ENCODE results near the gene PPFIA3. TPM values are rescaled to one million over a fixed set of nuclear protein-coding genes. Genes with fewer than 3 reads are reported as not detected.

The PPFIA3 gene
- polyA plus RNA-seq (ENCODE audit: insufficient read depth in 1 of 5, insufficient read length in 5 of 5, low replicate concordance in 1 of 5), result 10 to 100 TPM in 1 of 5 donors, 1 to 10 TPM in 4; 4.7 to 10.4 (median 7.1) TPM
- long read RNA-seq, donor 1, partial matches to known transcripts, result 0 of 2 reads
- long read RNA-seq, donor 1, other reads (novel, unspliced or antisense), result 0 of 2 reads
- long read RNA-seq, donor 2, result 0 reads
- long read RNA-seq, donor 3, partial matches to known transcripts, result 0 of 2 reads
- long read RNA-seq, donor 3, other reads (novel, unspliced or antisense), result 0 of 2 reads
- long read RNA-seq, donor 4, partial matches to known transcripts, result 0 of 1 reads
- long read RNA-seq, donor 4, other reads (novel, unspliced or antisense), result 0 of 1 reads
- long read RNA-seq, donor 5, partial matches to known transcripts, result 0 of 1 reads
- long read RNA-seq, donor 5, other reads (novel, unspliced or antisense), result 0 of 1 reads
- long read RNA-seq, donor 6, partial matches to known transcripts, result 0 of 3 reads
- long read RNA-seq, donor 6, other reads (novel, unspliced or antisense), result 0 of 3 reads
- long read RNA-seq, donor 7, partial matches to known transcripts, result 0 of 2 reads
- long read RNA-seq, donor 7, other reads (novel, unspliced or antisense), result 0 of 2 reads
- long read RNA-seq, donor 8, partial matches to known transcripts, result 0 of 1 reads
- long read RNA-seq, donor 8, other reads (novel, unspliced or antisense), result 0 of 1 reads

DNA sequence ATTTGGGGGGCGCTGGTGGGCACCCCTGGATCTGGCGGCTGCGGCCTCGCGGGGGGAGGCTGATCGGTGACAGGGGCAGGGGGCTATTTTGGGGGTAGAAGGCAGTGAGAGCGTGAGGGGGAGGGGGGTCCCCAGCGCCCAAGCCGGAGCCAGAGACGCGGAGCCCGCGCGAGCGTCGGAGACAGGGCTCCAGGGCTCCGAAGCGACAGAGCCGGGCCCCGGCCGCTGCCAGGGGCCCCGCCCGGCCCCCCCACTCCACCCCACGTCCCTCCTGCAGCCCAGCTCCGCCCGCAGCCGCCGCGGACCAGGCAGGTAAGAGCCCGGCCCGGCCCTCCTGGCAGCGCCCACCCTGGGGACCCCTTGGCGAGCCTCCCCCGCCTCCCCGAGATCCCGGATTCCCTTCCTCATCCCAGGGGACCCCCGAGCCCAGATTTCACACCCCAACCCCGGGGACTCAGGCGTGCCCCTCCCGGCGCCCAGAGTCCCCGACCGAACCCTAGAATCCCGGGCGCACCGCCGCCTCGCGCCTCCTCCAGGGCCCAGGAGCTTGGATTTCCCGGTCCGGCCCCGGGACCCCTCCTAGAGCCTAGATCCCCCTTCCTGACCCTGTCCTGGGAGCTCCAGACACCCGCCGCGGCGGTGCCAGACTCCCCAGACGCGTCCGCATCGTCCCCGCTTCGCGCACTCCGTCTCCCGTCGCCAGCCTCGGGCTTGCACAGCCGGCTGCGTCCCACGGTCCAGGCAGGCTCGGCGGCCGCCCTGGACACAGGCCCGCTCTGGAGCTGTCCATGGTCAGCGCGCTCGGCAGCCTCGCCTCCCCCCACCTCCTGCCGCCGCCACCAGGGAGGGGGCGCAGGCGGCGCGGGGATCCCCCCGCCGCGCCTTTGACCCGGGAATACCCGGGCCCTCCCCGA, at the start of gene PPFIA3:
Gene PPFIA3, plus strand, starts transcription at position 134 of the 914 bp plus-strand sequence. CDS start 8,330 bp downstream, outside the sequence.
- DNase-seq, result peak in 1 of 2 donors; percentile 57

DNA sequence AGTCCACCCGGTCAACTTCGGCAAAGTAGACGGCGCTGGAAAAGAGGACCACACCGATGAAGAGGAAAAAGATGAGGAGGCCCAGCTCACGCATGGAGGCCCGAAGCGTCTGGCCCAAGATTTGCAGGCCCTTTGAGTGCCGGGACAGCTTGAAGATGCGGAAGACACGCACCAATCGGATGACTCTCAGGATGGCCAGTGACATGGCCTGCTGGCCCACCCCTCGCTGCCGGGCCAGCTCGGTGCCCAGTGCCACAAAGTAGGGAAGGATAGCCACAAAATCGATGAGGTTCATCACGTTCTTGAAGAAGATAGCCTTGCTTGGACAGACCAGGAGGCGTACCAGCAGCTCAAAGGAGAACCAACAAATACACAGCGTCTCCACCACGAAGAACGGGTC, 48.9 kb upstream of the PPFIA3 start:
- no peak for DNase-seq

DNA sequence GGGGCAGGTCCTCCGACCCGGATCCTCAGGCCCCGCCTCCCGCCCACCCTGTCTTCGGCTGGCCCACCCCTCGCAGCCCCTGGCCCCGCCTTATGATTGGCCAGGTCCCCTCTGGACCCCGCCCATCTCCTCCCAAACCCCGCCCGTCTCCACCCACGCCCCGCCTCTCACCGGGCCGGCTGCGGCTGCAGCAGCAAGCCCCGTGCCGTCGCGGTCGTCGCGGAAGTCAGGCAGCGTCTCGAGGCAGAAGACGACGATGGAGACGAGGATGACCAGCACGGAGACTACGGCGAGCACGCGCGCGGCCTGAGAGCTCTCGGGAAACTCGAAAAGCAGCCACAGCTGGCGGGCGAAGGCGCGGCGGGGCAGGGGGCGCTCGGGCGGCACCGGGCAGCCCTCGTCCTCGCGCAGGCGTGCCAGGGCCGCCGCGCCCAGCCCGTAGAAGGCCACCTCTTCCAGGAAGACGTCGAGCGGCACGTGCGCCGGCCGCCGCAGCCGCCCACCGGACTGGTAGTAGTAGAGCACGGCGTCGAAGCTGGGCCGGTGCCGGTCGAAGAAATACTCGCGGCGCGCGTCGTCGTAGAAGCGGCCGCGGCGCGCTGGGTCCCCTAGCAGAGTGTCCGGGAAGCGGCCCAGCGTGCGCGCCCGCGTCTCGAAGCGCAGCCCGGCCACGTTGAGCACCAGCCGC, 47.3 kb upstream of the PPFIA3 start:
- no peak for DNase-seq

DNA sequence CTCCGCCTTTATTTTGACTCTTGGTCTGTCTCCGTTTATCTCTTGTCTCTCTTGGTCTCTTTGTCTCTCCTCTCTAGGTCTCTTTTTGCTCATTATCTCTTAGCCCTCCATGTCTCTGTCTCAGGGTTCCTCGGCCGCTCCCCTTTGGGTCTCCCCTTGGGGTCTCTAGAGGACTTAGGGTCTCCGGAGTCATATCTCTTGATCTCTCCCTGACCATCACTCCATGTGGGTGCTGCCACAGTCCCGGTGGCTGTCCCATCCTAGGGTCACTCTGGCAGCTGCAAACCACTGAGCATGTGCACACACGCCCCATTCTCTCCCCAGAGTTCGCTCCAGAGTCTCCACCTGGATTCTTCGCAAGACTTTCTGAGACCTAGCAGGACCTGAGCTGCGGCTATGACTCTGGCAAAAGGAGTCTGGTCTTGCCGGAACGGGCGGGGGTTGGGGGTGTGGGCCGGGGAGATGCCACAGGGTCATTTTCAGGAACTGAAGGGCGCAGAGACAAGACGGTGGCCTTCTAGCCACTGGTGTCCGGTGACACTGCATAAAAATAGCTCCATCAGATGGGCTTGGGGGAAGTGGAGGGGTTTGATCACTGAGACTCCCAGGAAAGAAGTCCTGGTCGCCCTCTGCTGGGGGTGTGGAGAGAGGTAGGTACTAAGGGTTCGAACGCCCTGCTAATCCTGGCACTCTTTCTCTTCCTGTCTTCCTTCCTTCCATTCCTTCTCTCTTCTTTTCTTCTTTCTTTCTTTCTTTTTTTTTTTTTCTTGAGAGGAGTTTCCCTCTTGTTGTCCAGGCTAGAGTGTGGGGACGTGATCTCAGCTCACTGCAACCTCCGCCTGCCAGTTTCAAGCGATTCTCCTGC, 45.6 kb upstream of the PPFIA3 start:
- no peak for DNase-seq

DNA sequence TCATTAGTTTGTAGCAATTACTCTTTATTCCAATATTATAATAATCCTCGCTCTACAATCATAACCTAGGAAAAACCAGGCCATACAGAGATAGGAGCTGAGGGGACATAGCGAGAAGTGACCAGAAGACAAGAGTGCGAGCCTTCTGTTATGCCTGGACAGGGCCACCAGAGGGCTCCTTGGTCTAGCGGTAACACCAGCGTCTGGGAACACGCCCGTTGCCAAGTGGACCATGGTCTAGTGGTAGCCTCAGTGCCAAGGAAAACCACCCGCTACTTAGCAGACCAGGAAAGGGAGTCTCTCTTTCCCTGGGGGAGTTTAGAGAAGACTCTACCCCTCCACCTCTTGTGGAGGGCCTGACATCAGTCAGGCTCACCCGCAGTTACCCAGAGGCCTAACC, 44.5 kb upstream of the PPFIA3 start:
- peak in 1 of 2 donors; percentile 31 for DNase-seq

DNA sequence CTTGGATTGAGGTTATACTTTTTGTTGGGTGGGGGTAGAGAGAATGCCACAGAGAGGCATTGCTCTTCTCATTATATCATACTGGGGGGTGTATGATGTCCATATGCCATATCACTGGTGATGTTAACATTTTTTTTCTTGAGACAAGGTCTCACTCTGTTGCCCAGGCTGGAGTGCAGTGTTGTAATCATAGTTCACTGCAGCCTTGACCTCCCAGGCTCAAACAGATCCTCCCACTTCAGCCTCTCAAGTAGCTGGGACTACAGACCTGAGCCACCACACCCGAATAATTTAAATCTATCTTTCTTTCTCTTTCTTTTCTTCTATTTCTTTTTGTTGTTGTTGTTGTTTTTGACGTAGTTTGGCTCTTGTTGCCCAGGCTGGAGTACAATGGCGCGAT, 39.0 kb upstream of the PPFIA3 start:
- DNase-seq, result no peak

DNA sequence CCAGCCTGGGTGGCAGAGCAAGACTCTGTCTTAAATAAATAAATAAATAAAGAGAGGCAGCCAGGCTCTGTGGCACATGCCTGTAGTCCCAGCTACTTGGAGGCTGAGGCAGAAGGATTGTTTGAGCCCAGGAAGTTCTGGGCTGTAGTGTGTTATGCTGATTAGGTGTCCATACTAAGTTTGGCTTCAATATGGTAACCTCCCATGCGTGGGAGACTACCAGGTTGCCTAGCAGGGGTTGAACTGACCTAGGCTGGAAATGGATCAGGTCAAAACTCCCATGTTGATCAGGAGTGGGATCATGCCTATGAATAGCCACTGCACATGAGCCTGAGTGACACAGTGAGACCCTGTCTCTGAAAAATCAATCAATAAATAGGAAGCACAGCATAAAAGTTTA, 38.1 kb upstream of the PPFIA3 start:
- no peak for DNase-seq

DNA sequence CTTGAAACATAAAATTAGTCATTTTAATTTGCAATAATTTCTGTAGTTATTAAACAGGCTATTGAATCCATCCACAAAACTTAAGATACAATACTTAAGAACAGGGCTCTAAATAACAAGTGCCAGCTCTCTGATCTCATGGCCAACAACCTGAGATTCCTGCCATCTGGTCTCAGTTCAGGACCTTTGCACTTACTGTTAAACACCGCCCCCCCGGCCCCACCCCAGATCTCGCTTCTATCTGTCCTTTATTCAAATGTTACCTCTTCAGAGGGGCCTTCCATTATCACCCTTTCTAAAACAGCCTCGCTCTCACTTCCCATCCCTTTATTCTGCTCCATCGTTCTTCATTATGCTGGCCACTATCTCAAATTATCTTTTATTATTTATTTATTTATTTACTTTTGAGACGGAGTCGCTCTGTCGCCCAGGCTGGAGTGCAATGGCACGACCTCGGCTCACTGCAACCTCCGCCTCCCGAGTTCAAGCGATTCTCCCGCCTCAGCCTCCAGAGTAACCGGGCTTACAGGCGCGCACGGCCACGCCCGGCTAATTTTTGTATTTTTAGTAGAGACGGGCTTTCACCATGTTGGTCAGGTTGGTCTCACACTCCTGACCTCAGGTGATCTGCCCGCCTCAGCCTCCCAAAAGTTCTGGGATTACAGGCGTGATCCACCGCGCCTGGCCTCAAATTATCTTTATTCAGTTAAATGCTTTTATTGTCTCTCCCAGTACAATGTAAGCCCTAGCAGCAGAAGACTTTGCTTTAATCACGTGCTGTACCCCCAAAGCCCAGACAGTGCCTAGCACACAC, 34.9 kb upstream of the PPFIA3 start:
- DNase-seq, result no peak

DNA sequence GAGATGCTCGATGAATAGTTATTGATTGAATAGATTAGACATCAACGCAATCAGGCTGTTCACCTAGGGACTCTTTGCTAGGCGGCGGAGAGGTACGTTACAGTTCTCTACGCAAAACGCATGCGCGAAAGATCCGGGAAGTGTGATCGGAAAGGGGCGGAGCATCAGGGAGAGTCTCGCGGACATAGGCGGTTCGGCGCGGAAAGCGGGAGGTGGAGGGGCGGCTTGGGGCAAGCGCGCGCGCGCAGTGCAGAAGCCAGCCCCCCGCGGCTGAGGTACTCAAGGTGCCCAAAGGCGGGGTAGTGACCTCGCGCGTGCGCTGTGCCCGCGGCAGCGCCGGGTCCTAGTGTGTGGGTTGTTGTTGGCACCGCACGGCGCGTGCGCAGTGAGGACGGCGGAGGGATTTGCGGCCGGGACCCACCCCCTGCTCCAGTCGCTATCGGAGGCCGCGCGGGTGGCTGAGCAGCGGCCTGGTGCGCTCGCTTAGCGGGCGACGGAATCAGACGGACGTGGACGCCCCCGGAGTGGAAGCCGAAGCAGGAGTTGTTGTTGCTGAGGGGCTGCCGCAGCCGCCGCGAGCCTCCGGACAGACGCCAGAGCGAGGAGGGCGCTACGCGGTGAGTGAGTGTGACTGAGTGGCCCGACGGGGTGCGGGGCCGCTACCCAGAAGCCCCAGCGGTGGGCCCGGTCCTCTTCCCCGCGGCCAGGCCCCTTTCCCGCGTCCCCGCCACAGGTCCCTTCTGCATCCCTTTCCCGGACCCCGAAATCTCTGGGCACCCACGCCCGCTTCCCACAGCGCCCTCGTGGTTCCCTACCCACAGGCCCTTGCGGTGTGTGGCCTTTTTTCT, 34.1 kb upstream of the PPFIA3 start, which contains the start of gene SNRNP70:
Gene SNRNP70, plus strand, starts transcription at position 432 of the 848 bp plus-strand sequence. CDS start 964 bp downstream, outside the sequence.
- DNase-seq, result peak; percentile 99 to 100

DNA sequence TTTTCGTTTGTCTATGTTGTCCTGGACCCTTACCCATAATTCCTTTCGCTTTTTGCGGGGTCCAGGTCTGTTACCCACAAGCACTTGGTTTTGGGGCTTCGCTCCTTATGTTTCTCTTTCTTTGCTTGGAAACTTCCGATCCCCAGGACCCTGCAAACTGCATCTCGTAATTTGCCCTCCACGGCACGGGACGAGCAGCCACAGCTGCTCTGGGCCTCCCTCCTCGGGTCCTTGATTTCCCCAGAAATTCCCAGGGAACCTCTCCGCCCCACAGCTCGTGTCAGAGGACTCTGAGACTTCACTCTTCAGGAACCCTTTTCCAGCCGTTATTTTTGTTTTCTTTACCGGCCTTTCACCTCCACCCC, 33.5 kb upstream of the PPFIA3 start:
- DNase-seq, result no peak

DNA sequence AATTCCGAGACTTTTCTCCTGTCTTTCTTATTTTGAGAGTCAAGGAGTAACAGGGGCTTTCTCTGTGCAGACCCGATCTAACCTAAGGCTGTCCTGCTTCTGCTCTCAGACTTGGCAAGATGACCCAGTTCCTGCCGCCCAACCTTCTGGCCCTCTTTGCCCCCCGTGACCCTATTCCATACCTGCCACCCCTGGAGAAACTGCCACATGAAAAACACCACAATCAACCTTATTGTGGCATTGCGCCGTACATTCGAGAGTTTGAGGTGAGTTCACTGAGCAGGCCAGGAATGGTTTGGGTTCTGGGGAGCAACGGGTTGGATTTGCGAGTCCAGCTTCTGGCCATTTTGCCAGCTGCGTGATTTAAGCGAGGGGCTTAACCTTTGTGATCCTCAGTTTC, 33.0 kb upstream of the PPFIA3 start:
- no peak for DNase-seq

DNA sequence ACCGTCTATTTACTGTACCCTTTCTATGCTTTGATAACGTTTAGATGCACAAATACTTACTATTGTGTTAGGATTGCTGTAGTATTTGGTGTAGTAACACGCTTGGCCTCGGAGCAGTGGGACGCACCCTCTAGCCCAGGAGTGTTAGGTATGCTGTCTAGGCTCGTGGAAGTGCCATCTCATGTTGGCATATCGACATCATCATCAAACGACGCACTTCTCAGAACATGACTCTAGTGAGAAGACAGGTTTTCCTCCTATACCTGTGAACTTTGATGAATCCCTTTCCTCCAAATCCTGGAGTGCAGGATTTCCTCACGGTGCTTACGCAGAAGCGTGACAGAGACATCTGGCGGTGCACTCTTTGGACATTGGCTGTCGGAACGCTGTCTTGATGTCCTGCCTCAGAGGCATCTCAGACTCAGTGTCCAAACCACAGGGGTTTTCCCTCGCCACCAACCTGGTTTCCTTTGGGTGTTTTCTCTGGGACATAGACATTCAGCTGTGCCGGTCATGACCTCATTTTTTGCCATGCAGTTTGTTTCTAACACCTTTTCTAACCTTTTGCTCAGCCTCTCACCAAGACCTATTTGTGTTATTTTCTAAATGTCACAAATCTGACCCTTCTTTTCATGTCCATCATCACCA, 27.8 kb upstream of the PPFIA3 start:
- no peak for DNase-seq

DNA sequence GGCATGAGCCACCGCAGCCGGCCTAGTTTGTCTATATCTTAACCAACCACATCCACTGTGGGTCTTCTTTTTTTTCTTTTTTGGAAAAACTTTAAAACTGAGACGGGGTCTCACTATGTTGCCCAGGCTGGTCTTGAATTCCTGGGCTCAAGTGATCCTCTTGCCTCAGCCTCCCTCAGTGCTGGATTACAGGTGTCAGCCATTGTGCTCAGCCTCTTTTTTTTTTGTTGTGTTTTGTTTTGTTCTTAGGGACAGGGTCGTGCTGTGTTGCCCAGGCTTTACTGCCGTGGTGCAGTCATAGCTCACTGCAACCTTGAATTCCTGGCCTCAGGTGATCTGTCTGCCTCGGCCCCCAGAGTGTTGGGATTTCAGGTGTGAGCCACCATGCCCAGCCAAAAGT, 26.7 kb upstream of the PPFIA3 start:
- DNase-seq, result no peak

DNA sequence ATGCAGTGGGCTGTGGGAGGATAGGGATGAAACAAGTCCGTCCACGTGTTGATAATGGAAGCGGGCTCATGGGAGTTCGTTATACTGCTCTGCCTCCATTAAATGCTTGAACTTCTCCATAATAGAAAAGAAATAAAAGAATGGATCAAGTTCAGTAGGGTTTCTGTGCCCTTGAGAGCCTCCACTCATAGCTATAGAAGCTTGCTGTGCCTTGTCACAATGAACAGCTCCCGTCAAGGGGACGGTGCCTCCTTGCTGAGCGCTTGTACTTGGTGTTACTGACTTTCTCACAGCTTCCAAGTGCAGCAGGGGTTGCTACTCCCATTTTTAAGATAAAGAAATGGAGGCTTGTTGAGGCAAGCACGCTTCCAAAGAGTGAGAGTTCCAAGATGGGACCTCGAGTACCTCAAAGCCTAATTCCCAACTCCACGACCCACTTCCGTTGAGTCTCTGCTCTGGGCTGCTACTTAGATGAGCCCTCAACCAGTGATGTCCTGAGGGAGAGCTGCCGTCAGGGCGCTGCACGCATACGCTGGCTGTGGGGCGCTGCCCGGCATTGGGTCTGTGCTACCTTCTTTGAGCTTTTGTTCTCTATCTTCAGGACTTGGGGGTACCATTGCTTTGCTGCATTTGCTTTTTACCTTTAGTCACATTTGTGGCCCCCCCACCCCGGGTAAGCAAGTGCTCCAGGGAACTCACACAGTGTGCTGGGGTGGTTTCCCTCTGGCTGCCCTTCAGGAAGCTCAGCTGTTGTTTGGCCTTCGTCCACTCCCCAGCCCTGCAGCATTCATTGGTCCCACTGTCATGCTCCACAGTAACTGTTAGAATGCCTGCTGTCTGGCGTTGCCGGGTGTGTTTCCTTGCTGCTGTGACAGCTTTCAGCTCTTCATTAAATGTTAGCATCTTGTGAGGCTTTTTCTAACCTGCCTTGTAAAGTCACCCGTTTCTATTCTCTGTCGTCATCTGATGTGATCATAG, 24.6 kb upstream of the PPFIA3 start:
- no peak for DNase-seq

DNA sequence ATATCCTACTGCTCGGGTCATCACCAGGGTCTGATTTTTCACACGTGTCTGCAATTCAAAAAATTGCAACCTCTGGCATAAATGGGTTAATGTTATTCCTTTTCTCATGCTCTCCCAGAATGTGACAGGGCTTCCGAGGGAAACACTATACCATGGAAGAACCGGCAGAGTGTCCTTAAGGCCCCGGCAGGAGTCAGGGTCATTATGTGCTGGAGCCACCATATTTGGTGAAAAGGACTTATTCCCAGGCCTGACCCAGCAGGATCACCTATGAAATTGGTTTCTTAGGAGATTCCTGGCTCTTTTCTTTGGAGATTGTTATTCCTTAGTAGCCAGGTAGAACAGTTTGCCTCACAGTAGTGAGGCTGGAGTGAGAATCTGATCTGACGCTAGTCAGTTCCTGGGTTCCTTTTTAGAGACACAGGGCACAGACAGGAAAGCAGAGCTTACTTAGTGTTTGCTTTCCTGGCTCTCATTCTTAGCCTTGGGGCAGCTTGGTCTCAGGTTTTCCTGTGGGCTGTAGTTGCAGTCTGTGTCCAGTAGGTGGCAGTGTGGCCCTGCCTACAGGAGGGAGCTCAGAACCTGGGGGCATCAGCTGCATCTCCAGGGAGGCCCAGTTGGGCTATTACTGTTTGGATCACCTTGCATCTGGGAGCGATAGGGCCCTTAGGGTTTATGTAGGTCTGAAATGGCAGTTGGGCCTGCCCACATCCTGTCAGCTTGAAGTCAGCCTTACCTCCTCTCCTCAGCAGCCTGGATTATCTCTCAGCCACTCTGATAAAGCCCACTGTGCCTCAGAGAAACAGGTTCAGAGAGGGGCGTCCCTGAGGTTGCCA, 21.7 kb upstream of the PPFIA3 start:
- DNase-seq, result peak; percentile 42 to 65

DNA sequence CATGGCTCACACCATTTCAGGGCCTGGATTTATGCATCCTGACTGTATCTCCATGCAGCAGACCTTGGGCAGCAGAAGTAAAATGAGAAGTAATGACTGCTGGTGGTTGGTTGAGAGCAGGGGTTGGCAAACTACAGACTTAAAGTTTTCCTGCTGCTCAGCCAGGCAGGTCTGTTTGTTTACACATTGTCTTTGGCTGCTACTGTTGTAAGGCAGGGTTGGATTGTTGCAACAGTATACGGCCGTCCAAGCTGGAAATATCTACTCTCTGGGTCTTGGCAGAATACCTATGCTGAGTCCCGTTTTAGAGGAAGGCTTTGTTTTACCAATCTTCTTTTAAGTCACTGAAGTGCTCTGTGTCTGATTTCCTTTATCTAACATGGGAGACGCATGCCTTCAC, 20.5 kb upstream of the PPFIA3 start:
- no peak for DNase-seq

Measured in right lung (tissue), 10 donors.